OCI-LY1 (cell line): ENCODE results near the gene MAPK10.

ENCODE experiments used
- H2AFZ ChIP-seq: fragments of 200-600 bp; sonication (generic), shearing (Covaris generic); 2 replicates; pipeline ENCODE4 v1.6.0; 2014; ENCODE audit warnings: antibody characterized with exemption, mild to moderate bottlenecking, low read length
- H3F3A ChIP-seq: fragments of 200-600 bp; sonication (generic), shearing (Covaris generic); 2 replicates; pipeline ENCODE4 v1.6.0; 2014; ENCODE audit warnings: mild to moderate bottlenecking, antibody characterized with exemption, low read length, moderate library complexity; ENCODE audit not compliant: insufficient read depth
- H3K27ac ChIP-seq: fragments of 200-600 bp; sonication (generic); 2 replicates; pipeline ENCODE4 v1.5.1; 2014; ENCODE audit warnings: low read length, mixed run types, mild to moderate bottlenecking, low read depth; ENCODE audit not compliant: poor library complexity, severe bottlenecking
- H3K27me3 ChIP-seq: fragments of 200-600 bp; sonication (generic); 2 replicates; pipeline ENCODE4 v1.6.0; 2014; ENCODE audit warnings: antibody characterized with exemption, mild to moderate bottlenecking, low read length, moderate library complexity; ENCODE audit not compliant: insufficient read depth
- H3K36me3 ChIP-seq: fragments of 200-600 bp; sonication (generic); 2 replicates; pipeline ENCODE4 v1.6.1; 2014; ENCODE audit warnings: mild to moderate bottlenecking, antibody characterized with exemption, low read length, moderate library complexity, mixed read lengths; ENCODE audit not compliant: insufficient read depth
- H3K4me1 ChIP-seq: fragments of 200-600 bp; sonication (generic); 2 replicates; pipeline ENCODE4 v1.5.1; 2014; ENCODE audit warnings: mild to moderate bottlenecking, low read length, moderate library complexity; ENCODE audit not compliant: insufficient read depth, severe bottlenecking
- H3K4me2 ChIP-seq: fragments of 200-600 bp; sonication (generic), shearing (Covaris generic); 2 replicates; pipeline ENCODE4 v1.6.1; 2014; ENCODE audit warnings: low read length
- H3K4me3 ChIP-seq: fragments of 200-600 bp; sonication (generic); 2 replicates; pipeline ENCODE4 v1.5.1; 2014; ENCODE audit warnings: low read length, low read depth, mild to moderate bottlenecking, mixed read lengths; ENCODE audit not compliant: poor library complexity, severe bottlenecking
- H3K79me2 ChIP-seq: fragments of 200-600 bp; shearing (Covaris generic); 2 replicates; pipeline ENCODE4 v1.6.1; 2016; ENCODE audit warnings: mixed run types, low read length, mixed read lengths; ENCODE audit not compliant: insufficient read depth
- H3K9ac ChIP-seq: fragments of 200-600 bp; sonication (generic), shearing (Covaris generic); 2 replicates; pipeline ENCODE4 v1.6.1; 2014; ENCODE audit warnings: mild to moderate bottlenecking, low read length, mixed read lengths
- H3K9me2 ChIP-seq: fragments of 200-600 bp; sonication (generic), shearing (Covaris generic); 2 replicates; pipeline ENCODE4 v1.6.1; 2014; ENCODE audit warnings: low read depth, mild to moderate bottlenecking, low read length, mixed read lengths
- H3K9me3 ChIP-seq: fragments of 200-600 bp; shearing (Covaris generic); 2 replicates; pipeline ENCODE4 v1.6.1; 2014; ENCODE audit warnings: low read length, mixed read lengths
- H4K20me1 ChIP-seq: fragments of 200-600 bp; sonication (generic), shearing (Covaris generic); 2 replicates; pipeline ENCODE4 v1.6.0; 2016; ENCODE audit warnings: mild to moderate bottlenecking, low read length; ENCODE audit not compliant: insufficient read depth
- EZH2 ChIP-seq: fragments of 200-600 bp; sonication (generic), shearing (Covaris generic); IDR thresholded peaks from 2 replicates; pipeline ENCODE4 v1.8.0; 2017; ENCODE audit warnings: borderline replicate concordance, mixed run types, mild to moderate bottlenecking, antibody characterized with exemption, low read length, moderate library complexity, mixed read lengths
- TF ChIP-seq, protein P1 (sequence below): fragments of 200-600 bp; sonication (generic), shearing (Covaris generic); IDR thresholded peaks from 2 replicates; pipeline ENCODE4 v1.5.1; 2017; ENCODE audit warnings: mild to moderate bottlenecking, antibody characterized with exemption, low read length, moderate library complexity, mixed read lengths

MAPK10 gene

DNA sequence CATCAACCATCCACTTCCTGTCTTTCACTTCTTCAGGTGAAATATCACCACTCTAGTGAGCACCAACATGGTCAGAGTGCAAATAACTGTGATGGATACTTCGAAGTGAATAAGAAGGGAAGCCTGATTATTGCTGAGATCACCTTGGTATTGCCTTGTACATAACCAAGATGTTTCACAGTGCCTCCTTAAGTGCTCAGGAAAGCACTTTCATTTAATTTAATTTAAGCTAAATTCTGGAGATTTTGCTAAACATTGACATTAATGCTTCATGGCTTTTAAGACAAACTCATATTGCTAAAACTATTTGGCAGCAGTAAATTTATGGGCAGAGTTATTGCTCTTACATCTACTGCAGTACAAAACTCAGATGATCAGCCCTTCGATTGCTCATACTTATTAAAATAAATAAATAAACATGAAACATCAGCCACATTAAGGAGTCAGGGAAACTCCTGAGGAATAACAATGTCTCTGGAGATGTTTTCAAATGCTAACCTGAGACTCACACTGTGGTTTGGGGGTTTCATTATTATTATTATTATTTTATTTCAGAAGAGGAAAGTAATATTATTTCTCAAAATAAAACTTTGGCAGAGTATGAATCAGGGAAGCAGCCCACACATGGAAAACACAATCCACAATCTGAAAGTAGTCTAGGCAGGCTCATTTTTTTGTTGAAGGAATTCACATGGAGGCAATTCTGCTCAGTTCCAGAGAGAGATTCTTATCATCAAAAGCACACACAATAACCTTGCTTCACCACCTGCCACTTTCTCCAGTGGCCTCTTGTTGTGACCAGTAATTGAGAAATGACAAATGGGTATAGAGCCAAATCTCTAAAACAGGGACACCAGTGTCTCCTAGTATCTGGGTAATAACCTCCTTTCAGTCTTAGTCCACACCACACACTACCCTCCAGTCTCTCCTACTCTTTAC is 344.2 kb downstream of the MAPK10 start:
- H3K27me3 ChIP-seq: no peaks in the 10 kb centered on the region
- H3K79me2 ChIP-seq: no peaks in the 10 kb centered on the region
- H3K27ac ChIP-seq: no peak overlapping the region
- H3F3A ChIP-seq: no peaks in the 10 kb centered on the region; the same call in 1 of the 2 replicates
- TF ChIP-seq EZH2: no peak
- TF ChIP-seq, protein P1, sequence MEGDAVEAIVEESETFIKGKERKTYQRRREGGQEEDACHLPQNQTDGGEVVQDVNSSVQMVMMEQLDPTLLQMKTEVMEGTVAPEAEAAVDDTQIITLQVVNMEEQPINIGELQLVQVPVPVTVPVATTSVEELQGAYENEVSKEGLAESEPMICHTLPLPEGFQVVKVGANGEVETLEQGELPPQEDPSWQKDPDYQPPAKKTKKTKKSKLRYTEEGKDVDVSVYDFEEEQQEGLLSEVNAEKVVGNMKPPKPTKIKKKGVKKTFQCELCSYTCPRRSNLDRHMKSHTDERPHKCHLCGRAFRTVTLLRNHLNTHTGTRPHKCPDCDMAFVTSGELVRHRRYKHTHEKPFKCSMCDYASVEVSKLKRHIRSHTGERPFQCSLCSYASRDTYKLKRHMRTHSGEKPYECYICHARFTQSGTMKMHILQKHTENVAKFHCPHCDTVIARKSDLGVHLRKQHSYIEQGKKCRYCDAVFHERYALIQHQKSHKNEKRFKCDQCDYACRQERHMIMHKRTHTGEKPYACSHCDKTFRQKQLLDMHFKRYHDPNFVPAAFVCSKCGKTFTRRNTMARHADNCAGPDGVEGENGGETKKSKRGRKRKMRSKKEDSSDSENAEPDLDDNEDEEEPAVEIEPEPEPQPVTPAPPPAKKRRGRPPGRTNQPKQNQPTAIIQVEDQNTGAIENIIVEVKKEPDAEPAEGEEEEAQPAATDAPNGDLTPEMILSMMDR: no peak
- H3K4me3 ChIP-seq: no peak overlapping the region
- no peaks in the 10 kb centered on the region for H3K36me3 ChIP-seq
- H3K4me1 ChIP-seq: peaks cover 15% of the 10 kb centered on the region
- no peaks in the 10 kb centered on the region for H3K9me2 ChIP-seq
- H4K20me1 ChIP-seq: no peaks in the 10 kb centered on the region
- no peak overlapping the region for H2AFZ ChIP-seq
- no peak overlapping the region for H3K4me2 ChIP-seq
- no peaks in the 10 kb centered on the region for H3K9me3 ChIP-seq
- no peak overlapping the region for H3K9ac ChIP-seq

DNA sequence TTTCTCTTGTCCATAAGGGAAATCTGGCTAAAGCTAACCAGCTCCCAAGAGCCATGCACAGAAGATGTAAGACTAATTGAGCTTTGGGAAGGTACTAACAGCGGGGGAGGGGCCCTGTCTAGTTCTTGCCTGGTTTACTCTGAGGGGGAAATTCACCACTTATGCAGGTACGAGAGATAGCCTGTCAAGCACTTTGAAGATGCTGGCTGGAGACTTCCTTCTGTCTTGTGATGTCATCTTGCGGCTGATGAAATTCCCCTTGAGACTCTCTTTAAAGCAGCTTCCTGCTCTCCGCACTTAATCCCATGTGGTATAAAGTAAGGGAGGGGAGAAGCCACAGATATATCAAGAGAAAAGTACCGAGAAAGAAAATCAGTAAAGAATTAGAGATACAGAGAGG is 345.3 kb downstream of the MAPK10 start:
- Histone ChIP-seq H3K4me2 (no peak overlapping the region; the same call in 1 of the 2 replicates), H3F3A (no peaks in the 10 kb centered on the region; the same call in 1 of the 2 replicates), H3K36me3 (no peaks in the 10 kb centered on the region), H2AFZ (no peak overlapping the region), H3K79me2 (no peaks in the 10 kb centered on the region), H3K9me2 (no peaks in the 10 kb centered on the region), H3K4me1 (peaks cover 15% of the 10 kb centered on the region), H3K27me3 (no peaks in the 10 kb centered on the region), H3K9ac (no peak overlapping the region), H4K20me1 (no peaks in the 10 kb centered on the region), H3K9me3 (no peaks in the 10 kb centered on the region), H3K27ac (no peak overlapping the region), H3K4me3 (no peak overlapping the region)
- no peak for TF ChIP-seq EZH2
- TF ChIP-seq, protein P1: no peak

DNA sequence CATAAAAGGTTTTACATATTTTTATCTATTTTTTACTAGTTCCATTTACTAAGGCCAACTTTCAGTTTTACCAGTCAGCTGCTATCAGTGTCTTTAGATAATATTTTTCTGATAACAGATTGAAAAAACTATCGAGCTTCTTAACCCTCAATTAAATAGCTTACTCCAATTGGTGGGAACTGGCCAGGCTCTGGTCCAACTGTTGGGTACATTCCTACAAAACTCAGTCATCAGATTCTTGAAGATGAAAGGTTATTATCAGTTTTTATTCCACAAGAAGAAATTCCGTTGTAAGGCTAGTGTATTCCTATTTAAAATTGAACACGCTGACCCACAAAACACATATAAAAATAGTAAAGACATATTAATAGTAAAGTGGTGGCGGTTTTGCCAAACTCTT is 346.2 kb downstream of the MAPK10 start:
- H3K9ac ChIP-seq: no peak overlapping the region
- no peak overlapping the region for H3K4me2 ChIP-seq
- H3K9me2 ChIP-seq: no peaks in the 10 kb centered on the region
- no peaks in the 10 kb centered on the region; the same call in 1 of the 2 replicates for H3F3A ChIP-seq
- no peak overlapping the region for H3K4me3 ChIP-seq
- no peak overlapping the region for H3K27ac ChIP-seq
- H3K79me2 ChIP-seq: no peaks in the 10 kb centered on the region
- no peaks in the 10 kb centered on the region for H3K9me3 ChIP-seq
- TF ChIP-seq, protein P1: no peak
- no peak for TF ChIP-seq EZH2
- H2AFZ ChIP-seq: no peak overlapping the region
- H3K36me3 ChIP-seq: no peaks in the 10 kb centered on the region
- H3K27me3 ChIP-seq: no peaks in the 10 kb centered on the region
- peaks cover 15% of the 10 kb centered on the region for H3K4me1 ChIP-seq
- H4K20me1 ChIP-seq: no peaks in the 10 kb centered on the region
